Activated naive CD8-positive, alpha-beta T cell treated with anti-CD3 and anti-CD28 coated beads, Interleukin-2, amount 50 U/mL, for 16 hours (primary cell): ENCODE data around the gene PEX5L.

ENCODE experiments used
- DNase-seq: peaks from one replicate; pipeline ENCODE4 v3.0.0-alpha.2; 2020; ENCODE audit warnings: low read depth, low spot score

The PEX5L gene

GRCh38 chr3:179772297-179772696 lies 264.4 kb downstream of the PEX5L start:
- no peak for DNase-seq

- DNase-seq: no peak
These were observed 264.9 kb downstream of the PEX5L start for GRCh38 chr3:179771797-179772196.

- DNase-seq: no peak
These were observed 267.1 kb downstream of the PEX5L start for GRCh38 chr3:179769411-179770247.

GRCh38 chr3:179768080-179768479 lies 268.7 kb downstream of the PEX5L start:
- no peak for DNase-seq

GRCh38 chr3:179766416-179767133 lies 270.2 kb downstream of the PEX5L start:
- no peak for DNase-seq

GRCh38 chr3:179765396-179765795 lies 271.3 kb downstream of the PEX5L start:
- DNase-seq: no peak

GRCh38 chr3:179760944-179761343 lies 275.8 kb downstream of the PEX5L start:
- no peak for DNase-seq

- no peak for DNase-seq
These were observed 285.9 kb downstream of the PEX5L start for GRCh38 chr3:179750720-179751328.

- DNase-seq: no peak
These were observed 291.0 kb downstream of the PEX5L start for GRCh38 chr3:179745716-179746115.

GRCh38 chr3:179745079-179745478 lies 291.7 kb downstream of the PEX5L start:
- no peak for DNase-seq
